Osteoblast (primary cell): ENCODE results near the gene MACF1. TPM values are rescaled to one million over a fixed set of nuclear protein-coding genes. Genes with fewer than 3 reads are reported as not detected.
A peak's percentile ranks its signal among the peaks of the same experiment; 100 is the strongest.

ENCODE experiments used
- DNase-seq: peaks from one replicate; pipeline ENCODE4 v3.0.0; 2011; ENCODE audit warnings: low spot score, mixed read lengths; ENCODE audit not compliant: insufficient read length; ENCODE audit errors: missing footprints
- H2AFZ ChIP-seq: 2 replicates; pipeline ENCODE4 v1.6.0; 2011; ENCODE audit warnings: mild to moderate bottlenecking, low read length
- H3K27ac ChIP-seq: 2 replicates; pipeline ENCODE4 v1.5.1; 2011; ENCODE audit warnings: mild to moderate bottlenecking, low read depth, low read length, moderate library complexity
- H3K27me3 ChIP-seq: 2 replicates; pipeline ENCODE4 v1.6.0; 2012; ENCODE audit warnings: mild to moderate bottlenecking, control low read depth, inconsistent platforms, low read length, moderate library complexity; ENCODE audit not compliant: insufficient read depth
- H3K36me3 ChIP-seq: 2 replicates; pipeline ENCODE4 v1.5.1; 2011; ENCODE audit warnings: mild to moderate bottlenecking, low read length, control low read depth, moderate library complexity; ENCODE audit not compliant: insufficient read depth
- H3K4me1 ChIP-seq: 2 replicates; pipeline ENCODE4 v1.5.1; 2011; ENCODE audit warnings: mild to moderate bottlenecking, low read length, control low read depth, moderate library complexity; ENCODE audit not compliant: insufficient read depth
- H3K4me2 ChIP-seq: 2 replicates; pipeline ENCODE4 v1.6.0; 2011; ENCODE audit warnings: mild to moderate bottlenecking, low read length; ENCODE audit not compliant: insufficient read depth
- H3K4me3 ChIP-seq: fragments of 200-600 bp; sonication (generic); 3 replicates; pipeline ENCODE4 v1.5.1; 2012; ENCODE audit warnings: mild to moderate bottlenecking, low read length, inconsistent platforms; ENCODE audit not compliant: insufficient read depth
- H3K79me2 ChIP-seq: 2 replicates; pipeline ENCODE4 v1.6.0; 2012; ENCODE audit warnings: mild to moderate bottlenecking, low read length, control low read depth, inconsistent platforms; ENCODE audit not compliant: insufficient read depth
- H3K9me3 ChIP-seq: 2 replicates; pipeline ENCODE4 v1.5.1; 2011; ENCODE audit warnings: low read depth, low read length, control low read depth
- H4K20me1 ChIP-seq: 2 replicates; pipeline ENCODE4 v1.6.0; 2012; ENCODE audit warnings: mild to moderate bottlenecking, low read length, control low read depth; ENCODE audit not compliant: insufficient read depth
- CTCF ChIP-seq: IDR thresholded peaks from 2 replicates; pipeline ENCODE4 v1.5.1; 2011; ENCODE audit warnings: mild to moderate bottlenecking, low read depth, low read length, moderate library complexity; ENCODE audit errors: extremely low read depth
- total RNA-seq: library from RNA; depleted of rRNA; stranded (reverse); fragments of >200 nt; gene quantifications from 2 replicates; pipeline ENCODE4 v1.2.3, GENCODE V29; 2012

The MACF1 gene
- total RNA-seq, 1 donor, result 424 TPM

GRCh38 chr1:39408641-39409054 is 204.2 kb downstream of the MACF1 start:
- peaks cover 60% of the 10 kb centered on the region for H3K4me1 ChIP-seq
- DNase-seq, result peak; percentile 99
- H3K79me2 ChIP-seq, result peaks cover 51% of the 10 kb centered on the region
- peaks cover 10% of the 10 kb centered on the region for H3K36me3 ChIP-seq
- H3K4me2 ChIP-seq, result peak overlapping the region; percentile 86
- peaks cover 33% of the 10 kb centered on the region for H4K20me1 ChIP-seq
- H2AFZ ChIP-seq, result no peak overlapping the region
- peak overlapping the region; percentile 77 for H3K27ac ChIP-seq
- H3K4me3 ChIP-seq, result peak overlapping the region; percentile 80
- H3K9me3 ChIP-seq, result no peaks in the 10 kb centered on the region
- no peak for TF ChIP-seq CTCF
- no peaks in the 10 kb centered on the region for H3K27me3 ChIP-seq

- Histone ChIP-seq H3K27ac (peak overlapping the region; percentile 77), H4K20me1 (peaks cover 39% of the 10 kb centered on the region), H3K4me2 (peak overlapping the region; percentile 86), H3K4me3 (peak overlapping the region; percentile 80), H3K9me3 (no peaks in the 10 kb centered on the region), H3K79me2 (peaks cover 56% of the 10 kb centered on the region), H3K36me3 (peaks cover 15% of the 10 kb centered on the region), H3K4me1 (peaks cover 66% of the 10 kb centered on the region), H3K27me3 (no peaks in the 10 kb centered on the region), H2AFZ (no peak overlapping the region)
- no peak for TF ChIP-seq CTCF
- peak; percentile 94 for DNase-seq
These were observed 204.7 kb downstream of the MACF1 start for GRCh38 chr1:39409055-39409816.

- peak; percentile 96 for TF ChIP-seq CTCF
These were observed 206.5 kb downstream of the MACF1 start for GRCh38 chr1:39410915-39411436.

More at GRCh38 chr1:39410915-39411436, 206.5 kb downstream of the MACF1 start:
- Histone ChIP-seq H3K27me3 (no peaks in the 10 kb centered on the region), H3K4me2 (peak overlapping the region; percentile 86), H3K4me1 (peaks cover 72% of the 10 kb centered on the region), H3K27ac (peak overlapping the region; percentile 77), H4K20me1 (peaks cover 52% of the 10 kb centered on the region), H3K9me3 (no peaks in the 10 kb centered on the region), H3K79me2 (peaks cover 66% of the 10 kb centered on the region), H3K4me3 (peak overlapping the region; percentile 80), H2AFZ (no peak overlapping the region), H3K36me3 (peaks cover 23% of the 10 kb centered on the region)
- peak; percentile 92 for DNase-seq
